PC-3 (cell line): ENCODE measurements around the gene SLC4A5. TPM values are rescaled to one million over a fixed set of nuclear protein-coding genes. Genes with fewer than 3 reads are reported as not detected.

ENCODE experiments used
- ATAC-seq: fragments of 200-7000 bp; cut with Tn5 transposase; 2 replicates; pipeline ENCODE4 v1.9.1; 2020; ENCODE audit warnings: mild to moderate bottlenecking, moderate library complexity
- BruUV-seq: library from RNA; stranded (reverse); fragments of 400-500 nt; replicated peaks from 2 replicates; lab custom pipeline; 2021; lab: Mats Ljungman, UMichigan
- CTCF ChIA-PET: fragments of 300-600 bp; sonication (Branson Sonifier 250); formaldehyde crosslinking; loops from one replicate; lab custom pipeline; 2022; ENCODE audit warnings: antibody characterized with exemption; lab: Charles Lee
- POLR2A ChIA-PET: fragments of 300-600 bp; sonication (Branson Sonifier 250); formaldehyde crosslinking; loops from one replicate; lab custom pipeline; 2022; ENCODE audit warnings: antibody characterized with exemption; ENCODE audit not compliant: unreplicated experiment; lab: Charles Lee
- DNase-seq: peaks from one replicate; pipeline ENCODE4 v3.0.0-alpha.2; 2015
- H2AFZ ChIP-seq: fragments of 300-600 bp; sonication (generic); 2 replicates; pipeline ENCODE4 v1.6.0; 2016; ENCODE audit warnings: antibody characterized with exemption, low read length
- H3F3A ChIP-seq: fragments of 300-600 bp; sonication (generic); one replicate; pipeline ENCODE4 v1.6.0; 2017; ENCODE audit warnings: antibody characterized with exemption, low read length, control low read depth, mild to moderate bottlenecking; ENCODE audit not compliant: unreplicated experiment
- H3K27ac ChIP-seq: fragments of 300-600 bp; sonication (generic); 2 replicates; pipeline ENCODE4 v1.5.1; 2016; ENCODE audit warnings: mild to moderate bottlenecking, low read length
- H3K27me3 ChIP-seq: fragments of 300-600 bp; sonication (generic); 2 replicates; pipeline ENCODE4 v1.6.1; 2016; ENCODE audit warnings: low read length, mixed read lengths
- H3K36me3 ChIP-seq: fragments of 300-600 bp; sonication (generic); 2 replicates; pipeline ENCODE4 v1.6.1; 2016; ENCODE audit warnings: low read depth, mixed run types, low read length, mixed read lengths
- H3K4me1 ChIP-seq: fragments of 300-600 bp; sonication (generic); 2 replicates; pipeline ENCODE4 v1.5.1; 2016; ENCODE audit warnings: low read length; ENCODE audit not compliant: insufficient read depth
- H3K4me2 ChIP-seq: fragments of 300-600 bp; sonication (generic); 2 replicates; pipeline ENCODE4 v1.6.0; 2016; ENCODE audit warnings: low read length
- H3K4me3 ChIP-seq: fragments of 300-600 bp; sonication (generic); 2 replicates; pipeline ENCODE4 v1.5.1; 2016; ENCODE audit warnings: mild to moderate bottlenecking, low read length, mixed read lengths
- H3K79me2 ChIP-seq: fragments of 300-600 bp; sonication (generic); 2 replicates; pipeline ENCODE4 v1.6.1; 2017; ENCODE audit warnings: low read length, mixed read lengths
- H3K9ac ChIP-seq: fragments of 300-600 bp; sonication (generic); 2 replicates; pipeline ENCODE4 v1.6.0; 2016; ENCODE audit warnings: mild to moderate bottlenecking, low read length
- H3K9me2 ChIP-seq: fragments of 300-600 bp; sonication (generic); replicated peaks from 2 replicates; pipeline ENCODE4 v1.6.1; 2016; ENCODE audit warnings: mixed run types, low read length, mixed read lengths
- H3K9me3 ChIP-seq: fragments of 300-600 bp; sonication (generic); 2 replicates; pipeline ENCODE4 v1.6.1; 2016; ENCODE audit warnings: low read length, mixed read lengths
- H4K20me1 ChIP-seq: fragments of 300-600 bp; sonication (generic); 2 replicates; pipeline ENCODE4 v1.6.1; 2016; ENCODE audit warnings: low read length, mixed read lengths
- CTCF ChIP-seq: fragments of 300-600 bp; sonication (generic); conservative IDR thresholded peaks from 2 replicates; pipeline ENCODE4 v1.5.1; 2017; ENCODE audit warnings: antibody characterized with exemption, low read depth, mild to moderate bottlenecking, low read length
- EZH2 ChIP-seq: fragments of 300-600 bp; sonication (generic); IDR thresholded peaks from one replicate; pipeline ENCODE4 v1.6.1; 2017; ENCODE audit warnings: antibody characterized with exemption, mild to moderate bottlenecking, low read length; ENCODE audit not compliant: unreplicated experiment
- EZH2phosphoT487 ChIP-seq: fragments of 300-600 bp; sonication (generic); IDR thresholded peaks from 2 replicates; pipeline ENCODE4 v1.6.1; 2018; ENCODE audit warnings: mild to moderate bottlenecking, antibody characterized with exemption, low read length, borderline replicate concordance
- intact Hi-C: fragments of 100-400 bp; cut with micrococcal nuclease; formaldehyde crosslinking; loops from 2 replicates; pipeline ENCODE4 v1.9.0; 2023
- total RNA-seq: library from RNA; depleted of rRNA; stranded (reverse); fragments of >200 nt; gene quantifications from 2 replicates; pipeline ENCODE4 v1.2.3, GENCODE V29; 2014

The SLC4A5 gene
- total RNA-seq, 1 experiment from 2014 or later = 2.4 TPM

- no TSS peak for BruUV-seq
- intact Hi-C loops = no loop called here
- Histone ChIP-seq H3K4me3 (no peak overlapping the region), H3K4me2 (no peak overlapping the region), H3K9ac (no peak overlapping the region), H3F3A (no peaks in the 10 kb centered on the region), H3K9me2 (no peaks in the 10 kb centered on the region), H3K36me3 (no peaks in the 10 kb centered on the region), H3K4me1 (no peaks in the 10 kb centered on the region), H3K27me3 (no peaks in the 10 kb centered on the region), H3K9me3 (no peaks in the 10 kb centered on the region), H2AFZ (no peak overlapping the region), H3K27ac (no peak overlapping the region), H3K79me2 (no peaks in the 10 kb centered on the region), H4K20me1 (no peaks in the 10 kb centered on the region)
- DNase-seq = no peak
- ChIA-PET POLR2A (no interaction called here), CTCF (interaction anchor here (1.1 kb wide), 1 partner anchor 194 kb away, joined by 3 read pairs; no protein-coding TSS in a partner anchor)
- no peak for ATAC-seq
- TF ChIP-seq EZH2phosphoT487 (no peak), EZH2 (no peak), CTCF (no peak)
Observed at GRCh38 chr2:74246496-74247195, 96.6 kb downstream of the SLC4A5 start.

DNA sequence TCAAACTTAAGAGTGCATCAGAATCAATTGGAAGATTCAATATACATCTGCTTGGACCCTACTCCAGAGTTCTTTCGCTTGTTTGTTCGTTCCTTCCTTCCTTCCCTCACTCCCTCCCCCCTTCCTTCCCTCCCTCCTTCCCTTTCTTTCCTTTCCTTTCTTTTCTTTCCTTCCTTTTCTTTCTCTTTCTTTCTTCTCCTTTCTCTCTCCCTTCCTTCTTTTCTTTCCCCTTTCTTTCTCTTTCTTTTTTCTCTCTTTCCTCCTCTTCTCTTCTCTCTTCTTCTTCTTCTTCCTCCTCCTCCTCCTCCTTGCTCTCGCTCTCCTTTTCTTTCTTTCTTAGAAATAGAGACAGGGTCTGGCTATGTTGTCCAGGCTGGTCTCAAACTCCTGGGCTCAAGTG lies 98.9 kb downstream of the SLC4A5 start:
- no peak overlapping the region for H3K27ac ChIP-seq
- H3K36me3 ChIP-seq = no peaks in the 10 kb centered on the region
- no peaks in the 10 kb centered on the region for H3K27me3 ChIP-seq
- no peak overlapping the region for H2AFZ ChIP-seq
- intact Hi-C loops = no loop called here
- TF ChIP-seq EZH2phosphoT487 (no peak), EZH2 (no peak), CTCF (no peak)
- no peaks in the 10 kb centered on the region for H4K20me1 ChIP-seq
- no peaks in the 10 kb centered on the region for H3K9me3 ChIP-seq
- H3K9ac ChIP-seq = no peak overlapping the region
- H3K9me2 ChIP-seq = no peaks in the 10 kb centered on the region
- H3K4me3 ChIP-seq = no peak overlapping the region
- H3K79me2 ChIP-seq = no peaks in the 10 kb centered on the region
- CTCF ChIA-PET = no interaction called here
- DNase-seq = no peak
- H3F3A ChIP-seq = no peaks in the 10 kb centered on the region
- BruUV-seq = no TSS peak
- ATAC-seq = no peak
- H3K4me2 ChIP-seq = no peak overlapping the region
- POLR2A ChIA-PET = interaction anchor here (0.6 kb wide), 1 partner anchor 418 kb away, joined by 5 read pairs; no protein-coding TSS in a partner anchor
- H3K4me1 ChIP-seq = no peaks in the 10 kb centered on the region

DNA sequence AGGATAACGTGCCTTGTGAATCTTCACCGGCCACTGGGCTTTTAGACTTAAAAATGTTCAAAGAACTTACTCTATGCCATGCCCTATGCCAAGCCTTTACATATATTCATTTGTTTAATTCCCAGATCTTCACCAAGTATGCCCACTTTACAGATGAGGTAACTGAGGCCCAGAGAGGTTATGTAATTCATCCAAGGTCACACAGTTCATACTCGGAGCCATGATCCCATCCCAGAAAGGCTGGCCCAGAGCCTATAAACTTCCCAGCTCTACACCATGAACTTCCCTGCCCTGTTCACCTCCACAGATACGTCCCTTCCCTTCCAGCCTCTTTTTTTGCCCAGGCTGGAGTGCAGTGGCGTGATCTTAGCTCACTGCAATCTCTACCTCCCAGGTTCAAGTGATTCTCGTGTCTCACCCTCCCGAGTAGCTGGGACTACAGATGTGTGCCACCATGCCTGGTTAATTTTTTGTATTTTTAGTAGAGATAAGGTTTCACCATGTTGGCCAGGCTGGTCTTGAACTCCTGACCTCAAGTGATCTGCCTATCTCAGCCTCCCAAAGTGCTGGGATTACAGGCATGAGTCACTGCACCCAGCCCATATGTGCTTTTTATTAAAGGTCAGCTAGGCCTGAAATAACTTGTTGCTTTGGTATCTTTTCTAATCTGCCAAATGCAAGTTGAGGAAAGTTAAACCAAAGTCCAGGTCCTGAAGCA lies 100.7 kb downstream of the SLC4A5 start:
- Histone ChIP-seq H3K27ac (no peak overlapping the region), H3K9me2 (no peaks in the 10 kb centered on the region), H3K4me2 (no peak overlapping the region), H3K9me3 (no peaks in the 10 kb centered on the region), H3F3A (no peaks in the 10 kb centered on the region), H3K36me3 (no peaks in the 10 kb centered on the region), H3K27me3 (no peaks in the 10 kb centered on the region), H3K9ac (no peak overlapping the region), H4K20me1 (no peaks in the 10 kb centered on the region), H3K79me2 (no peaks in the 10 kb centered on the region), H3K4me3 (no peak overlapping the region), H3K4me1 (no peaks in the 10 kb centered on the region), H2AFZ (no peak overlapping the region)
- POLR2A ChIA-PET = no interaction called here
- no peak for DNase-seq
- TF ChIP-seq CTCF = no peak
- TF ChIP-seq EZH2 = no peak
- no peak for TF ChIP-seq EZH2phosphoT487
- BruUV-seq = no TSS peak
- ATAC-seq = no peak
- intact Hi-C loops = no loop called here
- CTCF ChIA-PET = no interaction called here
